ENCODE results near the gene MCL1. TPM values are rescaled to one million over a fixed set of nuclear protein-coding genes. Genes with fewer than 3 reads are reported as not detected.

Gene MCL1
- total RNA-seq, 1 donor from 2014 or later = 435 TPM

DNA sequence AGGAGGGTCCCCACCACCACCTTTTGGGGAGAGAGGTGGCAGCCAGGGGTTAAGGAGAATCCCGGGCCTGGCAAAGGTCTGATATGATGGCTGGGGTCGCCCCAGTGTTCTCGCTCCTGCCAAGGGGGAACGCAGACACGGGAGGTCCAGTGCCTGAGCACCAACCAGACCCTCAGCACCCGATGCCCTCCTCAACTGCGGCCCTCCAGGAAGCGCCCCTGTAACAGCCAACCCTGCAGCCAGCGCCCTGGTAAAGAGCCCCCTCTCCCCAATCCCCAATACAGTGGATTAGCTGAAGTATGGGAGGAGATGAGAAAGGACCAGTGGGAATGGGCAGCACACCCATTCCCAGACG is 19.8 kb downstream of the MCL1 start:
- intact Hi-C loops (cut with micrococcal nuclease) = loop anchor here (1.0 to 5.0 kb wide), 11 partner anchors 7 to 723 kb away; partner anchors contain the start of genes ANP32E, CDC42SE1, CTSS and TARS2

GRCh38 chr1:150558761-150559655 is 20.4 kb downstream of the MCL1 start:
- intact Hi-C loops (cut with micrococcal nuclease) = no loop called here

- intact Hi-C loops (cut with micrococcal nuclease) = no loop called here
Observed at GRCh38 chr1:150558303-150558704, 21.1 kb downstream of the MCL1 start.

DNA sequence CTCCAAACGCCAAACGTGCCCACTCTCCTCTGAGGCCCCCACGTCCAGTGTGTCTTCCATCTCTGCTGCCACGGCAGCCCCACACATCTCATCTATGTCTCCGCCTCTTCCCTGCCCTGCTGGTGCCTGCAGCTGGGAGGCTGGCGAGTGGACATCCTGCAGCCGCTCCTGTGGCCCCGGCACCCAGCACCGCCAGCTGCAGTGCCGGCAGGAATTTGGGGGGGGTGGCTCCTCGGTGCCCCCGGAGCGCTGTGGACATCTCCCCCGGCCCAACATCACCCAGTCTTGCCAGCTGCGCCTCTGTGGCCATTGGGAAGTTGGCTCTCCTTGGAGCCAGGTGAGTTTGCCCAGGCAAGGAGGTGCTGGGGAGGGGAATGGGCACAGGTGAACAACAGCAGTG is 21.6 kb downstream of the MCL1 start:
- intact Hi-C loops (cut with micrococcal nuclease) = no loop called here

DNA sequence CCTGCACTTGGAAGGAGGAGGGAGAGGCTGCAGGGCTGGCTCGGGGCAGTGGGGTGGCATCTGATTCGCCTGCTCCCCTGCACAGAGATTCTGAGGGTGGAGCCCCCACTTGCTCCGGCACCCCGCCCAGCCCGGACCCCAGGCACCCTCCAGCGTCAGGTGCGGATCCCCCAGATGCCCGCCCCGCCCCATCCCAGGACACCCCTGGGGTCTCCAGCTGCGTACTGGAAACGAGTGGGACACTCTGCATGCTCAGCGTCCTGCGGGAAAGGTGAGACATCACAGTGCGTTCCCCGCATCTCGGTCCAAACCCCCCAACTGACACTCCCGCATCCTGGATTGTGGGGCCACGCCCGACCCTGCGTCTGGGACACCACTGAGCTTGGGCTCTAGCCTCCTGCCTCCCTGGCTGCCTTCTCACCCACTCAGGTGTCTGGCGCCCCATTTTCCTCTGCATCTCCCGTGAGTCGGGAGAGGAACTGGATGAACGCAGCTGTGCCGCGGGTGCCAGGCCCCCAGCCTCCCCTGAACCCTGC is 22.3 kb downstream of the MCL1 start:
- intact Hi-C loops (cut with micrococcal nuclease) = no loop called here

DNA sequence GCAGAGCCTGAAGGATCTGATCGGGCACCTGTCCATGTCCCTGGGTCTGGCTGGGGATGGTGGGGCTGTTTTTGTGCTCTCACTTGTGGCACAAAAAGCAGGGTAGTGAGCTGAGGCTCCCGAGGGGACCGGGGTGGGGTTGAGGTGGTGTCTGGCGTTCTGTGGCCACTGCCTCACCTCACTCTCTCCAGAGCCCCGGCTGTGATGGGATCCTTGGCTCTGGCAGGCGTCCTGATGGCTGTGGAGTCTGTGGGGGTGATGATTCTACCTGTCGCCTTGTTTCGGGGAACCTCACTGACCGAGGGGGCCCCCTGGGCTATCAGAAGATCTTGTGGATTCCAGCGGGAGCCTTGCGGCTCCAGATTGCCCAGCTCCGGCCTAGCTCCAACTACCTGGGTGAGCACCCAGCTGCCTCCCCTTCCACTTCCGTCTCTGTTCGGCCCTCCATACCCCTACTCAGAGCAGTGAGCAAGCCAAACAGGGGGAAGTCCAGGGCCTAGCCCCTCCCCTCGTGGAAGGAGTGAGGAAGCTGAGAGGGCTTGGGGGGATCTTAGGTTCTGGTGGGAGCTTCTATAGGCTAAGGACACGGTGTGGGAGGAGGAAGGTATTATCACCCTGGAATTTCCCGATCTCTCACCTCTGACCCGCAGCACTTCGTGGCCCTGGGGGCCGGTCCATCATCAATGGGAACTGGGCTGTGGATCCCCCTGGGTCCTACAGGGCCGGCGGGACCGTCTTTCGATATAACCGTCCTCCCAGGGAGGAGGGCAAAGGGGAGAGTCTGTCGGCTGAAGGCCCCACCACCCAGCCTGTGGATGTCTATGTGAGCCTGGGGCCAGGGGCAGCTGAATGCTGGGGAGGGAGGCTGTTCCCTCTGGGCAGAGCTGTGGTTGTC is 23.2 kb downstream of the MCL1 start:
- intact Hi-C loops (cut with micrococcal nuclease) = no loop called here

GRCh38 chr1:150555198-150555970 is 24.0 kb downstream of the MCL1 start:
- intact Hi-C loops (cut with micrococcal nuclease) = no loop called here

DNA sequence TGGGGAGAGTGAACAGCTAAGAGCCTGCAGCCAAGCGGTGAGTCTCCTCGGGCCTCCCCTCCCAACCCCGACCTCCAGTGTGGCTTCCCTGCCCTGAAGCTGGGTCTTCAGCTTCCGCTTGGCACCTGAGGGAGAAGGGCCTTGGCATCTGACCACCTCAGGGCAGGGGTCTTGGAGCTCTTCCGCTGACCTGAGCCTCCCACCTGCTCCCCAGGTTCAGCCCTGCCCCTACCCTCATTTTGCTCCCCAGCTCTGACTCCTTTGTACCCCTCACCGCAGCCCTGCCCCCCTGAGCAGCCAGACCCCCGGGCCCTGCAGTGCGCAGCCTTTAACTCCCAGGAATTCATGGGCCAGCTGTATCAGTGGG is 25.3 kb downstream of the MCL1 start:
- intact Hi-C loops (cut with micrococcal nuclease) = no loop called here

DNA sequence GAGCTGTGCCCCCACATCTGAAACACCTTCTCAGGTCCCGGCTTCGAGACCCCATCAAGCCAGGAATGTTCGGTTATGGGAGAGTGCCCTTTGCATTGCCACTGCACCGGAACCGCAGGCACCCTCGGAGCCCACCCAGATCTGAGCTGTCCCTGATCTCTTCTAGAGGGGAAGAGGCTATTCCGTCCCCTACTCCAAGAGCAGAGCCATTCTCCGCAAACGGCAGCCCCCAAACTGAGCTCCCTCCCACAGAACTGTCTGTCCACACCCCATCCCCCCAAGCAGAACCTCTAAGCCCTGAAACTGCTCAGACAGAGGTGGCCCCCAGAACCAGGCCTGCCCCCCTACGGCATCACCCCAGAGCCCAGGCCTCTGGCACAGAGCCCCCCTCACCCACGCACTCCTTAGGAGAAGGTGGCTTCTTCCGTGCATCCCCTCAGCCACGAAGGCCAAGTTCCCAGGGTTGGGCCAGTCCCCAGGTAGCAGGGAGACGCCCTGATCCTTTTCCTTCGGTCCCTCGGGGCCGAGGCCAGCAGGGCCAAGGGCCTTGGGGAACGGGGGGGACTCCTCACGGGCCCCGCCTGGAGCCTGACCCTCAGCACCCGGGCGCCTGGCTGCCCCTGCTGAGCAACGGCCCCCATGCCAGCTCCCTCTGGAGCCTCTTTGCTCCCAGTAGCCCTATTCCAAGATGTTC is 25.9 kb downstream of the MCL1 start:
- intact Hi-C loops (cut with micrococcal nuclease) = no loop called here

GRCh38 chr1:150552911-150553289 is 26.5 kb downstream of the MCL1 start:
- intact Hi-C loops (cut with micrococcal nuclease) = loop anchor here (1.0 kb wide), 1 partner anchor 7 kb away; no protein-coding TSS in a partner anchor

GRCh38 chr1:150552128-150552910 is 27.1 kb downstream of the MCL1 start:
- intact Hi-C loops (cut with micrococcal nuclease) = loop anchor here (1.0 kb wide), 1 partner anchor 8 kb away; no protein-coding TSS in a partner anchor

GRCh38 chr1:150551784-150552127 is 27.7 kb downstream of the MCL1 start:
- intact Hi-C loops (cut with micrococcal nuclease) = loop anchor here (1.0 kb wide), 1 partner anchor 9 kb away; no protein-coding TSS in a partner anchor

GRCh38 chr1:150551051-150551783 is 28.2 kb downstream of the MCL1 start:
- intact Hi-C loops (cut with micrococcal nuclease) = no loop called here

DNA sequence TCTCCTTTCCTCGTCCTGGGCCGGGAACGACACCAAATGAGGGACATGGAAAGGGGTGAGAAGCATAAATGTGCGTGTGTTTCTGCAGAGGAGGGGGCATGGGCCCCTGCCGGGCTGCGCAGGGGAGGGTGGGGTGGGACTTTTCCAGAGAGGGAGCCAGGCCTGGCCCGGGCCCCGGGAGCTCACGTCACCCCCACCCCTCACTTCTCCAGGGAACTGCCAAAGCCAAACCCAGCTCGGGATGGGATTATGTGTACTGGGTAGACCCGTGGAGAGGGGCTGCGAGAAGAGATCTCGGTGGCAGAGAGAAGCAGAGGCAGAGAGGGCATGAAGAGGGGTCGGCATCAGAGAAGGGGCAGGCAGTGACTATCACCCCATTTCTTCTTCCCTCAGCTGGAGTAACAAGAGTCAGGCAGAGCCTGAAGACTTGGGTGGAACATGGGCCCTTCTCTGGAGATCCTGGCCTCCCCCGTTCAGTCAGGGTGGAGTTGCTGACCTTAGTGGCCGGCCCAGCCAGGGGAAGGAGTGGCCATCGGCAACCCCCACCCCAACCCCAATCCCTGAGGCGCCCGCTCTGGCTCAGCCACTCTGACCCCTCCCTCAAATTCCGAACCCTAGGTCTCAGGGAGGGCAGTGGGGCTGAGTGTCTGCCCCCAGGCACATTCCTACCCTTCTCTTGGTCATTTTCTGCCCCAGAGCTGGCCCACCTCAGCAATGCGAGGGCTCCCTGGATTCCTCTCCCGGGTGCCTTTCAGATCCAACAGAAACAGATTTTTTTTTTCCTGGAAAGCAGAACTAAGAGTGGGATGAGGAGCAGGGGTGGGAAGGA is 29.0 kb downstream of the MCL1 start:
- intact Hi-C loops (cut with micrococcal nuclease) = no loop called here

GRCh38 chr1:150549496-150550221 is 29.8 kb downstream of the MCL1 start:
- intact Hi-C loops (cut with micrococcal nuclease) = loop anchor here (5.0 kb wide), 2 partner anchors 62 to 292 kb away; partner anchors contain the start of genes CA14 and TARS2

GRCh38 chr1:150548632-150549495 is 30.5 kb downstream of the MCL1 start, which contains the start of gene ADAMTSL4:
Gene ADAMTSL4, plus strand, starts transcription at chr1:150549408. Its CDS starts 2,881 bp downstream, at chr1:150552289.
- intact Hi-C loops (cut with micrococcal nuclease) = loop anchor here (5.0 kb wide), 2 partner anchors 62 to 292 kb away; partner anchors contain the start of genes CA14 and TARS2

Data from T-helper 1 cell treated with Interleukin-12 subunit alpha and Interleukin-12 subunit beta and Interleukin-4 antibody, amounts not matched to agents 30 ng/mL and 1 ng/mL, for 36 hours (primary cell).